Lower lobe of right lung (tissue), 2 donors: ENCODE results near the gene PARP16. TPM values are rescaled to one million over a fixed set of nuclear protein-coding genes. Genes with fewer than 3 reads are reported as not detected.

Experiments used
- ATAC-seq, 2 donors: fragments of 200-7000 bp; cut with Tn5 transposase; one replicate each; pipeline ENCODE4 v1.9.1; 2020 to 2022; ENCODE audit warnings: mild to moderate bottlenecking in 2 of 2, moderate library complexity in 2 of 2
- DNase-seq: peaks from one replicate; pipeline ENCODE4 v3.0.0-alpha.2; 2020
- H3K27ac ChIP-seq: fragments of 200-600 bp; one replicate; pipeline ENCODE4 v1.8.0; 2022
- H3K27me3 ChIP-seq: fragments of 200-600 bp; one replicate; pipeline ENCODE4 v1.8.0; 2022; ENCODE audit warnings: low read depth
- H3K36me3 ChIP-seq: fragments of 200-600 bp; one replicate; pipeline ENCODE4 v1.8.0; 2022; ENCODE audit warnings: mild to moderate bottlenecking
- H3K4me1 ChIP-seq: fragments of 200-600 bp; one replicate; pipeline ENCODE4 v1.8.0; 2022
- H3K4me3 ChIP-seq: fragments of 200-600 bp; one replicate; pipeline ENCODE4 v1.8.0; 2022; ENCODE audit warnings: mild to moderate bottlenecking
- H3K9me3 ChIP-seq: fragments of 200-600 bp; one replicate; pipeline ENCODE4 v1.8.0; 2022
- CTCF ChIP-seq: fragments of 200-600 bp; IDR thresholded peaks from one replicate; pipeline ENCODE4 v1.8.0; 2022; ENCODE audit warnings: antibody characterized with exemption, mild to moderate bottlenecking
- intact Hi-C: fragments of 100-400 bp; cut with DNase I; formaldehyde crosslinking; loops from one replicate; pipeline ENCODE4 v1.11.0; 2022
- total RNA-seq: library from RNA; stranded (reverse); fragmentation: NEBNext Ultra II Directional; extraction: Animal tissue kit (Norgen Biotek cat#: 25700); gene quantifications from one replicate; pipeline ENCODE4 v1.2.1, GENCODE V29; 2021
- donor health status: DM: no; HTN: yes; CAD: no; lungs with severe emphysema.

Gene PARP16
- total RNA-seq, 1 donor from 2014 or later, result 8.8 TPM

- no peak for TF ChIP-seq CTCF
- H3K9me3 ChIP-seq, result no peaks in the 10 kb centered on the region
- H3K4me3 ChIP-seq, result no peak overlapping the region
- intact Hi-C loops, result no loop called here
- no peaks in the 10 kb centered on the region for H3K36me3 ChIP-seq
- DNase-seq (no peak), ATAC-seq (no peak)
- H3K27ac ChIP-seq, result no peak overlapping the region
- H3K4me1 ChIP-seq, result peaks cover 5% of the 10 kb centered on the region
- H3K27me3 ChIP-seq, result no peaks in the 10 kb centered on the region
Measured at GRCh38 chr15:65329288-65329983, 42.8 kb upstream of the PARP16 start.

- ATAC-seq (no peak), DNase-seq (peak; percentile 14)
- no peaks in the 10 kb centered on the region for H3K9me3 ChIP-seq
- TF ChIP-seq CTCF, result no peak
- no peaks in the 10 kb centered on the region for H3K36me3 ChIP-seq
- H3K4me3 ChIP-seq, result no peak overlapping the region
- H3K27ac ChIP-seq, result no peak overlapping the region
- peaks cover 5% of the 10 kb centered on the region for H3K4me1 ChIP-seq
- no peaks in the 10 kb centered on the region for H3K27me3 ChIP-seq
- intact Hi-C loops, result no loop called here
Measured at GRCh38 chr15:65328506-65329287, 42.0 kb upstream of the PARP16 start.

- TF ChIP-seq CTCF, result no peak
- no peak for ATAC-seq
- Histone ChIP-seq H3K36me3 (no peaks in the 10 kb centered on the region), H3K4me1 (peaks cover 5% of the 10 kb centered on the region), H3K4me3 (no peak overlapping the region), H3K27ac (no peak overlapping the region), H3K27me3 (peaks cover 4% of the 10 kb centered on the region), H3K9me3 (no peaks in the 10 kb centered on the region)
- DNase-seq, result peak; percentile 26
- intact Hi-C loops, result no loop called here
Measured at GRCh38 chr15:65327651-65328393, 41.1 kb upstream of the PARP16 start.

GRCh38 chr15:65326818-65327217 lies 40.1 kb upstream of the PARP16 start:
- intact Hi-C loops, result no loop called here
- Histone ChIP-seq H3K27ac (no peak overlapping the region), H3K4me1 (peaks cover 5% of the 10 kb centered on the region)

More at GRCh38 chr15:65326818-65327217, 40.1 kb upstream of the PARP16 start:
- Histone ChIP-seq H3K4me3 (no peak overlapping the region), H3K27me3 (peaks cover 9% of the 10 kb centered on the region), H3K9me3 (no peaks in the 10 kb centered on the region), H3K36me3 (no peaks in the 10 kb centered on the region)
- TF ChIP-seq CTCF, result no peak
- DNase-seq (no peak), ATAC-seq (no peak)
